HL-60/S4 (cell line): Measurements from ENCODE around the gene KCNQ1OT1.

ENCODE experiments used
- in situ Hi-C: fragments of 300-500 bp; cut with MboI; formaldehyde crosslinking; loops from 2 replicates; pipeline ENCODE4 v1.14.3; 2022; ENCODE audit warnings: low sequenced_read_pairs

KCNQ1OT1 gene

DNA sequence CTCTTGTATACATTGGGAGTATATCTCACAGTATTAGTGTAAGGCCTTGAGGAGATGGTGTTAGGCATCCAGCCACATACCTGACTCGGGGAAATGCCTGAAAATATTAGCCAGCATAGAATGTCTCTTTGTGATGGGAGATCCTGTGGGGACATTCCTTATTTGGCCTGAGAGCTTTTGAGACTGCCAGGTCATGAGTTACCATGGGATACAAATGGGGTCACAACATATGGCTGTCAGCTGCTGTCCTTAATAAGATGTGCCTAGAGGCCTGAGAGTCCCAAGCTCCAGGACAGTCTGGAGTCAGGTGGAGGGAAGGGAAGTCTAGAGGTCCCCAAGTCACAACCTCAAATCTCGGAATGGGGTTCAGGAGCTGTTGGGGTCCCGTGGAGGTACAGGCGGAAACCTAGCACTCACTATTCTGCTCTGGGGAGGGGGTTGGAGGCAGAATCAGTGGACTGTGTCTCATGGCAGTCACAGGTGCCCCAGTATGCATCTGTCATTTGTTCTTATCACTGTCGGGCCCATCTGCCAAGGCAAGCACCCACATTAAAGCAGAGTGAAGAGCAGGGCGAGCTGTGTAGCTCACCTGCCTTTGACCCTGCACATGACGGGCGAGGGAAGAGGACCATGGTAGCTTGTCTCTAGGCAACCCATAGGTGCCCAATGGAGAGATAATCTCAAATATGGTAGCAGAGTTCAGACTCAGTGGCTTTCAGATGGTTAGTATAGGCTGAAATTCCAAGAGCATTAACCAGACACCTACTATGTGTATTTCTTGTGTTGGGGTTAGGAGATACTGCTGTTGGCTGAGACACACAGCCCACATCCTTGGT lies 29.9 kb downstream of the KCNQ1OT1 start:
- in situ Hi-C loops, result no loop called here

DNA sequence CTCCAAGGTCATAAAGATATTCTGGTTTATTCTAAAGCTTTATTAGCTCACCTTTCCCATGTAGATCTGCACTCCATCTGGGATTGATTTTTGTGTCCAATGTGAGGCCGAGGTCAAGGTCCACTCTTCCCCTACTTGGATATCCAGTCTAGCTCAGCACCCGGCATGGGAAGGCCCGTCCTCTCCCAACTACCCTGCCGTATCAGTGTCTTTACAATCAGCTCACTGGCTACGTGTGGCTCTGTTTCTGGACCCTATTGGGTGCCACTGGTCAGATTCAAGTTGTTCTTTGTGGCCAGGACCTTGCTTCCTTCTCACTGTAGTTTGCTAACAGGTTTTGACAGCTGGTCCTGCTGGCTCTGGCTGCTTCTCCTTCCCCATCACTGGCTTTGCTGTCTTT lies 30.9 kb downstream of the KCNQ1OT1 start:
- in situ Hi-C loops, result no loop called here

- in situ Hi-C loops, result no loop called here
Observed at GRCh38 chr11:2667940-2668339, 31.9 kb downstream of the KCNQ1OT1 start.

GRCh38 chr11:2666828-2667570 lies 32.8 kb downstream of the KCNQ1OT1 start:
- in situ Hi-C loops, result no loop called here

GRCh38 chr11:2666401-2666741 lies 33.4 kb downstream of the KCNQ1OT1 start:
- in situ Hi-C loops, result no loop called here

GRCh38 chr11:2665526-2666400 lies 34.0 kb downstream of the KCNQ1OT1 start:
- in situ Hi-C loops, result no loop called here

GRCh38 chr11:2664791-2665525 lies 34.8 kb downstream of the KCNQ1OT1 start:
- in situ Hi-C loops, result no loop called here

GRCh38 chr11:2664376-2664775 lies 35.4 kb downstream of the KCNQ1OT1 start:
- in situ Hi-C loops, result no loop called here

DNA sequence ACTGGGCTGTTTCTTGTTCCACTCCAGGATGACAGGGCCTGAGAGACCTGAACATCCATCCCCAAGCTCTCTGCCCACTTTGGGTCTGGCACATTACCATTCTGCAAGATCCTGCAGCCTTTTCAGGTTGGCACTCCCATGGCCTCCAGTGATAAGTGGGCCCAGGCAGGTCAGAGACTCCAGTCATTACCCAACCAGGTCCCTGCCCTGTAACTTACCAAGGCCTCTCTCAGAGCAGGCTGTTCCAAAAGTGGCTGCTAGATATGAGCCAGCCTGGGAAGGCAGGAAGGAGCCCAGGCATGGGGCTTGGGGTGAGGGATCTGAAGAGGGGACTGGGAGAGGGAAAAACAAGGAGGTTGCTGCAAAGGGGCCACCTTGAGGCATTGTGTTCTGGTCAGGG lies 35.9 kb downstream of the KCNQ1OT1 start:
- in situ Hi-C loops, result no loop called here

- in situ Hi-C loops, result no loop called here
Observed at GRCh38 chr11:2663506-2663905, 36.3 kb downstream of the KCNQ1OT1 start.

- in situ Hi-C loops, result no loop called here
Observed at GRCh38 chr11:2662430-2663299, 37.1 kb downstream of the KCNQ1OT1 start.

DNA sequence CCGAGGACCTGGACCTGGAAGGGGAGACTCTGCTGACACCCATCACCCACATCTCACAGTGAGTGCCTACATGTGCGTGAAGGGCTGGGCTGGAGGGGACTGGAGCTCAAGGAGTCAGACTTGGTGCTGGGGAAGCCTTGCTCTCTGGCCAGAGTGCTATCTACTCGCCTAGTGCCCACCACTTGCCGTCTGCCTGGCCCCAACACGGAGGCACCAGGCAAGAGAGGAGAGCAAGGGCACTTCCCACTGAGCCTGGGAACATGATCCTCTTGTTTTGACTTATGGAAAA lies 37.8 kb downstream of the KCNQ1OT1 start:
- in situ Hi-C loops, result no loop called here

DNA sequence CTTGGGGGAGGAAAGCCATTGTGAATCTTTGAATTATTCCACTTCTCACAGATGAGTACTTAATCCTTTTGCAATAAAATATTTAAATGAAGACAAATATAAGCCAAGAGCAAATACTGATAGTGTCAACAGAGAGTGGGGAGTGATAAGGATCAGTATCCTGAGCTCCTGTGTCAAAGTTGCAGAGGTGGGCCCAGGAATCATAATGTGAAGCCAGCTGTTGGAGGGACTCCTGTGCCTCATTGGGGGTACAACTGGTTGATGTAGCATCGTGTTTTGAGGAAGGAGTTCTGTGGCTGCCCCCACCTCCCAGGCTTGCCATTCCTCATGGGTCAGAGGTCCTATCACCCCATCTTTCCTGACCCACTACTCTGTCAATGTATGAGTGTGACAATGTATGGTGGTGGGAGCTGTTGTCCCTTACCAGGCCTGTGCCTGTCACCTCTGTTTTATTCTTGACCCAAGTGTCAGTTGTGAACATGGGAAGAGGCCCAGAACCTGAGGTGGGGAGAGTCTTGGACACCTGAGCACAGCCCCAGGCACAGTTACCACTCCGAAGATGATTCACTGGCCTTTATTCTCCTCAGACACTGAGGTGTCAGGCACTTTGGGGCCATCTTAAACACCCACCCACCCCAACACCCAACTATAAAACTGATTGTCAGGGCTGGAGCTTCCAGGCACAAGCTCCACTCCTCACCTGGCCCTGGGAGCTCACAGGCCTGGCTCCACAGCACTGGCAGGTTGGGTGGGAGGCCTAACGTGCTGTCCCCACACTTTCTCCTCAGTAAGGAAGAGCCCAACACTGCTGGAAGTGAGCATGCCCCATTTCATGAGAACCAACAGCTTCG lies 38.4 kb downstream of the KCNQ1OT1 start:
- in situ Hi-C loops, result no loop called here

- in situ Hi-C loops, result no loop called here
Observed at GRCh38 chr11:2660357-2660939, 39.3 kb downstream of the KCNQ1OT1 start.

DNA sequence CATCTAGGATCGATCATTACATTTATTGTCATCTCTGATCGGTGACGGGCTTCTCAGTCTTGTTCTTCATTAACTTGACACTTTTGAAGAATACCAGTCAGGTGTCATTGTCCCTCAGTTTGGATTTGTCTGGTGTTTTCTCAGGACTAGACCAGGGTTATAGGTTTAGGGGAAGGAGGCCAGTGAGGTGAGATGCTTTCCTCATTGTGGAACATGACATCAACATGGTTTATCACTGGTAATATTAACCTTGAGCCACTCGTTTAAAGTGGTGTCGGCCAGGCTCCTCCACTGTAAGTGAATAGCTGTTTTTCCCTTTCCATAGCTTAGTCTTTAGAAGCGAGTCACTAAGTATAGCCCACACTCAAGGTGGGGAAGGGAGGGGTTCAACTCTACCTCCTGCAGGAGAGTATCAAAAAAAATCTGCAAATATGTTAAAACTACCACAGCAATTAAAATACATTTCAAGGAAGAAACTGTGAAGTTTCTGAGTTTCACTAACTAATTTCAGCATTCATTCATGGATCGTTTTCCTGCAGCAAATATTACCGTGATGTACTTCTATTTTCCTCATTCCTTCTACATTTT lies 42.0 kb downstream of the KCNQ1OT1 start:
- in situ Hi-C loops, result no loop called here

DNA sequence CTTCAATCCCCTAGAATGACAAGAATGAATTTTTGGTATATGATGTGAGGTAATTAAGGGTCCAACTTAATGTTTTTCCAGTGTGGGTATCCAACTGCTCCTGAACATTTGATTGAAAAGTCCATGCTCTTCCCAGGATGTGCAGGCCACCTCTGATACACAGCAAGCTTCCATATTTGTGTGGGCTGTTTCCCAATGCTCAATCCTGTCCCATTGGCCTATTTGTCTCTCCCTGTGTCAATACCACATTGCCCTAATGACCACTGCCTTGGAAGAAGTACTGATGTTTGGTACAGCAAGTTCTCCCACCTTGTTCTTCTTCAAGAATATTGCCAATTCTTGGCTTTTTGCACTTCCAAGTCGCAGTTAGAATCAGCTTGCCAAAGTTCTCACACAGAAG lies 42.9 kb downstream of the KCNQ1OT1 start:
- in situ Hi-C loops, result no loop called here

DNA sequence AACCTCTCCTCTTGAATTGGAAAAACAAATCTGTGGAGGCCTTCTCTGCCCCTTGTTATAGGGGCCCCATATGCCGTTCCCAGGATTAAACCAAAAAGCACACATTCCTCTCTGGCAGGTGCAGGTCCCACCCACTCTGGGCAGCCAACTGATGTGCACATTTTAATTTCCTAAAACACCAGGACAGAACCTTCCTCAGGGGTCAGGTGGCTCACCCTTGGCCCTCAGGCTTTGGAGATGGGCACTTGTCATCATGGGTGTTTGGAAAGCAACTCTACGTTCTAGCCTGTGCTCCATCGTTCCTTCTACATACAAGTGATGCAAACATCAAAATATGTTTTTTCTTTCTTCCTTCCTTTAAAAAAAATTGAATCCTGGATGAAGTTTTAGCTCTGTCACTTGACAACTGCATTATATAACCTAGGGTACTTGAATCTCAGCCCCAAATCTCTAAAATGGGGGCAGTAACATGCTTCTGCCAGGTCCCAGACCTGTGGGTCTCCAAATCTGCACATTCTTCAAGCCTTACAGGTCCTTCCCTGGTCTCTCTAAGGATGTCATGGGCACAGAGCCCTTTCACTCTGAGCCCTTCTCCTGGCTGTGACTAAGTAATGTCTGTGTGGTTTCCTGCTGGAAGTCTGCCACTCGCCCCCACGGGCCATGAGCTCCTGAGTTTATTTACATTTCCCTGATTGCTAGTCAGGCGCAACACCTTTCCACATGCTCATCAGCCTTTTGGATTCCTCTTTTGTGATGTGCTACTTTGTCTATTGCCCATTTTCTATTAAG lies 43.8 kb downstream of the KCNQ1OT1 start:
- in situ Hi-C loops, result no loop called here
